A549 (cell line): Measurements from ENCODE around the gene PRTFDC1. TPM values are rescaled to one million over a fixed set of nuclear protein-coding genes. Genes with fewer than 3 reads are reported as not detected.
"Not testable (repeated sequence)": the region's sequence is repeated elsewhere in the genome, so short reads cannot be mapped to it uniquely, and the experiment has no call there.

Source experiments
- ATAC-seq, 2 experiments: fragments of 200-7000 bp in 1 of 2; fragments of >200 bp in 1 of 2; cut with Nextera tagmentation in 1 of 2; cut with Tn5 transposase in 1 of 2; 3 replicates each; pipeline versions ENCODE4 v1.8.0 to v1.9.1; 2018 to 2020; ENCODE audit warnings: mild to moderate bottlenecking in 1 of 2, moderate library complexity in 1 of 2
- CTCF ChIA-PET: fragments of 300-600 bp; sonication (Branson Sonifier 250); formaldehyde crosslinking; extraction: SDS; loops from one replicate; lab custom pipeline; 2021; ENCODE audit warnings: antibody characterized with exemption, inconsistent platforms; lab: Yijun Ruan, JAX
- POLR2A ChIA-PET: fragments of 350-600 bp; formaldehyde crosslinking; extraction: SDS; loops from one replicate; lab custom pipeline; 2021; ENCODE audit warnings: antibody characterized with exemption, inconsistent platforms; lab: Yijun Ruan, JAX
- DNase-seq, 2 experiments: peaks; one replicate each; pipeline versions ENCODE4 v3.0.0 to v3.0.0-alpha.2; 2011 to 2016; ENCODE audit warnings: low read depth in 1 of 2, low spot score in 1 of 2
- FAIRE-seq: peaks from 2 replicates; lab custom pipeline; 2011; peaks lifted over from hg19 to GRCh38; lab: Jason Lieb, UNC
- H3K27ac ChIP-seq, 2 experiments: fragments of >200 bp; sonication (Bioruptor Twin); formaldehyde crosslinking; 3 replicates each; pipeline ENCODE4 v1.5.1; 2016 to 2017
- H3K4me1 ChIP-seq: fragments of >200 bp; sonication (Bioruptor Twin); formaldehyde crosslinking; 3 replicates; pipeline ENCODE4 v1.6.1; 2016
- H3K4me2 ChIP-seq: fragments of >200 bp; sonication (Bioruptor Twin); formaldehyde crosslinking; 3 replicates; pipeline ENCODE4 v1.6.1; 2016
- H3K4me3 ChIP-seq: fragments of >200 bp; sonication (Bioruptor Twin); formaldehyde crosslinking; 3 replicates; pipeline ENCODE4 v1.5.1; 2016
- H3K9me3 ChIP-seq: fragments of >200 bp; sonication (Bioruptor Twin); formaldehyde crosslinking; 3 replicates; pipeline ENCODE4 v1.6.1; 2016
- CBX2 ChIP-seq: fragments of 200-600 bp; sonication (generic); IDR thresholded peaks from 2 replicates; pipeline ENCODE4 v1.6.1; 2016; ENCODE audit warnings: low read depth, mild to moderate bottlenecking, borderline replicate concordance
- CEBPB ChIP-seq, 2 experiments: fragments of >200 bp in 1 of 2; sonication (Bioruptor Twin) in 1 of 2; formaldehyde crosslinking in 1 of 2; IDR thresholded peaks; 2 replicates each; pipeline ENCODE4 v1.6.1; 2012 to 2016
- CHD2 ChIP-seq: fragments of 150-350 bp; IDR thresholded peaks from 2 replicates; pipeline ENCODE4 v1.6.1; 2014; ENCODE audit warnings: low read length; ENCODE audit not compliant: partially characterized antibody
- EHF ChIP-seq: fragments of 250-450 bp; sonication (Bioruptor Pico); IDR thresholded peaks from 2 replicates; pipeline ENCODE4 v1.5.0; 2020; ENCODE audit warnings: mild to moderate bottlenecking
- EHMT2 ChIP-seq: fragments of 200-600 bp; sonication (generic); IDR thresholded peaks from 2 replicates; pipeline ENCODE4 v1.6.1; 2016; ENCODE audit warnings: antibody characterized with exemption, low read depth, mild to moderate bottlenecking, moderate library complexity
- FOSB ChIP-seq: fragments of 250-450 bp; sonication (Bioruptor Pico); IDR thresholded peaks from 2 replicates; pipeline ENCODE4 v1.5.0; 2020; ENCODE audit warnings: mild to moderate bottlenecking, moderate library complexity
- FOXS1 ChIP-seq: fragments of 250-450 bp; sonication (Bioruptor Pico); IDR thresholded peaks from 2 replicates; pipeline ENCODE4 v1.5.0; 2020; ENCODE audit warnings: mild to moderate bottlenecking, moderate library complexity
- GATA3 ChIP-seq: IDR thresholded peaks from 2 replicates; pipeline ENCODE4 v1.6.1; 2012; ENCODE audit warnings: borderline replicate concordance
- HDAC2 ChIP-seq: fragments of 200-600 bp; sonication (generic); IDR thresholded peaks from 2 replicates; pipeline ENCODE4 v1.6.1; 2016
- HEYL ChIP-seq: fragments of 250-450 bp; sonication (Bioruptor Pico); IDR thresholded peaks from 2 replicates; pipeline ENCODE4 v1.8.0; 2021; ENCODE audit warnings: mild to moderate bottlenecking, moderate library complexity
- HOXB13 ChIP-seq: fragments of 250-450 bp; sonication (Bioruptor Pico); IDR thresholded peaks from 2 replicates; pipeline ENCODE4 v1.5.0; 2020; ENCODE audit warnings: low read depth, mild to moderate bottlenecking, moderate library complexity
- JUNB ChIP-seq: fragments of >200 bp; sonication (Bioruptor Twin); formaldehyde crosslinking; IDR thresholded peaks from 2 replicates; pipeline ENCODE4 v1.6.1; 2016
- MAZ ChIP-seq: fragments of 150-350 bp; IDR thresholded peaks from 2 replicates; pipeline ENCODE4 v1.6.1; 2014; ENCODE audit warnings: antibody characterized with exemption, low read depth, low read length, borderline replicate concordance
- NPAS2 ChIP-seq: fragments of 250-450 bp; sonication (Bioruptor Pico); IDR thresholded peaks from 2 replicates; pipeline ENCODE4 v1.8.0; 2022; ENCODE audit warnings: mild to moderate bottlenecking, moderate library complexity, borderline replicate concordance
- RARB ChIP-seq: fragments of 250-450 bp; sonication (Bioruptor Pico); IDR thresholded peaks from 2 replicates; pipeline ENCODE4 v1.8.0; 2021; ENCODE audit warnings: mild to moderate bottlenecking, moderate library complexity
- RCOR1 ChIP-seq: fragments of 150-350 bp; IDR thresholded peaks from 2 replicates; pipeline ENCODE4 v1.6.1; 2014; ENCODE audit warnings: antibody characterized with exemption, low read length, low read depth
- RFX5 ChIP-seq: fragments of 450-650 bp; IDR thresholded peaks from 2 replicates; pipeline ENCODE4 v1.7.1; 2014; ENCODE audit warnings: antibody characterized with exemption, mild to moderate bottlenecking, moderate library complexity
- SMC3 ChIP-seq: fragments of >200 bp; sonication (Bioruptor Twin); formaldehyde crosslinking; IDR thresholded peaks from 3 replicates; pipeline ENCODE4 v1.6.1; 2018; ENCODE audit warnings: inconsistent platforms
- SREBF2 ChIP-seq: fragments of 450-650 bp; IDR thresholded peaks from 2 replicates; pipeline ENCODE4 v1.6.1; 2014; ENCODE audit warnings: mild to moderate bottlenecking, moderate library complexity
- ZC3H11A ChIP-seq: fragments of 450-650 bp; IDR thresholded peaks from 2 replicates; pipeline ENCODE4 v1.6.1; 2014; ENCODE audit warnings: antibody characterized with exemption, mild to moderate bottlenecking
- ZSCAN20 ChIP-seq: fragments of 250-450 bp; sonication (Bioruptor Pico); IDR thresholded peaks from 2 replicates; pipeline ENCODE4 v1.8.0; 2022; ENCODE audit warnings: mild to moderate bottlenecking, moderate library complexity
- WGBS: methylation state at CpG from one replicate; pipeline ENCODE4 v1.1.6; 2017; ENCODE audit errors: missing lambda C conversion rate; 5-methylcytosine and 5-hydroxymethylcytosine counted together
- polyA plus RNA-seq, 4 experiments: library from polyadenylated mRNA; depleted of rRNA in 3 of 4; stranded (reverse); fragments of >200 nt; fragmentation: RNase III in 1 of 4; extraction: RNeasy Plus Mini Kit Qiagen cat#74134 plus additional on column Dnase treatment in 1 of 4; gene quantifications; 2 replicates in 3 of 4; 3 replicates in 1 of 4; pipeline ENCODE4 v1.2.3, GENCODE V29; 2011 to 2017
- TF ChIP-seq, protein P1 (sequence below): fragments of 150-350 bp; IDR thresholded peaks from 2 replicates; pipeline ENCODE4 v1.6.1; 2014; ENCODE audit warnings: low read depth, mild to moderate bottlenecking, low read length
- TF ChIP-seq, protein P2 (sequence below): IDR thresholded peaks from 2 replicates; pipeline ENCODE4 v1.6.1; 2012; ENCODE audit warnings: low read depth, borderline replicate concordance
- TF ChIP-seq, protein P3 (sequence below): fragments of 200-600 bp; sonication (generic); IDR thresholded peaks from 2 replicates; pipeline ENCODE4 v1.6.1; 2016; ENCODE audit warnings: antibody characterized with exemption, mild to moderate bottlenecking, moderate library complexity

PRTFDC1 gene
- polyA plus RNA-seq, 2 of the 4 experiments (the other 2 are of a cell fraction), result 35.6 to 39.2 TPM

DNA sequence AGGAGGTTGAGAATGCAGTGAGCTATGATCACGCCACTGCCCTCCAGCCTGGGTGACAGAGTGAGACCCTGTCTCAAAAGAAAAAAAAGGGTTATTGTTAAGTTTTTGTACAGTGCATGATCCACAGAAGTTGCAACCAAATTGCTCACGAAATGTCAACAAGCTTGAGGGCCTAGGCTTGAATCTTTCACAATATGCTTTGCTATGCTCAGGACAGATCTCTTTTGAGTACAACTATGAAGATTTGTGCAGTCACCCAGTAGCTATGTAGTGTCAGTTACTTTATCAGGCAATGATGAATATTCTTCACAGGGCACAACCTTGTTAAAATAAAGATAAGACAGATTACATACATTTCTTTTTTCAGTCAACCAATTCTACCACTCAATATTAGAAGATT, 109.2 kb downstream of the PRTFDC1 start:
- POLR2A ChIA-PET, result no interaction called here
- Histone ChIP-seq H3K4me2 (no peak overlapping the region), H3K9me3 (no peaks in the 10 kb centered on the region), H3K4me3 (no peak overlapping the region), H3K4me1 (peaks cover 8% of the 10 kb centered on the region), H3K27ac (no peak overlapping the region)
- WGBS, result 45% methylated on average over 2 of the region's 2 CpGs
- ATAC-seq (no peak), FAIRE-seq (no peak), DNase-seq (no peak)
- CTCF ChIA-PET, result no interaction called here
- TF ChIP-seq HOXB13 (CRISPR knock-in tag), result no peak
- TF ChIP-seq RARB, result no peak
- TF ChIP-seq SREBF2, result no peak
- no peak for TF ChIP-seq ZC3H11A
- TF ChIP-seq GATA3, result no peak
- TF ChIP-seq RCOR1, result no peak
- TF ChIP-seq FOSB, result no peak
- TF ChIP-seq MAZ, result no peak
- TF ChIP-seq RFX5, result no peak
- no peak for TF ChIP-seq HDAC2
- TF ChIP-seq, all 56 proteins: peak for 0

- no peak overlapping the region for H3K27ac ChIP-seq
- POLR2A ChIA-PET, result no interaction called here
- H3K4me2 ChIP-seq, result no peak overlapping the region
- H3K4me1 ChIP-seq, result peaks cover 4% of the 10 kb centered on the region
- CTCF ChIA-PET, result interaction anchor here (1.2 kb wide), 1 partner anchor 225 kb away, joined by 4 read pairs; no protein-coding TSS in a partner anchor
- 93% methylated on average over 2 of the region's 2 CpGs for WGBS
- H3K9me3 ChIP-seq, result no peaks in the 10 kb centered on the region
- DNase-seq (no peak), ATAC-seq (no peak), FAIRE-seq (no peak)
- no peak overlapping the region for H3K4me3 ChIP-seq
- TF ChIP-seq CEBPB (IDR thresholded peaks at IDR 0.05) (no peak), CHD2 (no peak), EHF (CRISPR knock-in tag) (no peak), MAZ (no peak), EHMT2 (no peak)
- TF ChIP-seq, protein P1, sequence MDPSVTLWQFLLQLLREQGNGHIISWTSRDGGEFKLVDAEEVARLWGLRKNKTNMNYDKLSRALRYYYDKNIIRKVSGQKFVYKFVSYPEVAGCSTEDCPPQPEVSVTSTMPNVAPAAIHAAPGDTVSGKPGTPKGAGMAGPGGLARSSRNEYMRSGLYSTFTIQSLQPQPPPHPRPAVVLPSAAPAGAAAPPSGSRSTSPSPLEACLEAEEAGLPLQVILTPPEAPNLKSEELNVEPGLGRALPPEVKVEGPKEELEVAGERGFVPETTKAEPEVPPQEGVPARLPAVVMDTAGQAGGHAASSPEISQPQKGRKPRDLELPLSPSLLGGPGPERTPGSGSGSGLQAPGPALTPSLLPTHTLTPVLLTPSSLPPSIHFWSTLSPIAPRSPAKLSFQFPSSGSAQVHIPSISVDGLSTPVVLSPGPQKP, result no peak
- TF ChIP-seq, all 56 proteins: peak for 0
Observed at GRCh38 chr10:24842856-24843255, 109.5 kb downstream of the PRTFDC1 start.

- H3K4me3 ChIP-seq, result no peak overlapping the region
- H3K4me2 ChIP-seq, result no peak overlapping the region
- FAIRE-seq (no peak), ATAC-seq (no peak), DNase-seq (no peak)
- H3K4me1 ChIP-seq, result no peaks in the 10 kb centered on the region
- ChIA-PET CTCF (interaction anchor here (1.2 kb wide), 1 partner anchor 224 kb away, joined by 4 read pairs; no protein-coding TSS in a partner anchor), POLR2A (no interaction called here)
- H3K27ac ChIP-seq, result no peak overlapping the region
- TF ChIP-seq JUNB, result no peak
- TF ChIP-seq, protein P2, sequence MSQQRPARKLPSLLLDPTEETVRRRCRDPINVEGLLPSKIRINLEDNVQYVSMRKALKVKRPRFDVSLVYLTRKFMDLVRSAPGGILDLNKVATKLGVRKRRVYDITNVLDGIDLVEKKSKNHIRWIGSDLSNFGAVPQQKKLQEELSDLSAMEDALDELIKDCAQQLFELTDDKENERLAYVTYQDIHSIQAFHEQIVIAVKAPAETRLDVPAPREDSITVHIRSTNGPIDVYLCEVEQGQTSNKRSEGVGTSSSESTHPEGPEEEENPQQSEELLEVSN, result no peak
- no peak for TF ChIP-seq CEBPB (IDR thresholded peaks at IDR 0.05)
- TF ChIP-seq CBX2, result no peak
- no peak for TF ChIP-seq HEYL (CRISPR knock-in tag)
- WGBS, result 55% methylated on average over 2 of the region's 2 CpGs
- no peaks in the 10 kb centered on the region for H3K9me3 ChIP-seq
Observed at GRCh38 chr10:24841530-24841929, 110.9 kb downstream of the PRTFDC1 start.

DNA sequence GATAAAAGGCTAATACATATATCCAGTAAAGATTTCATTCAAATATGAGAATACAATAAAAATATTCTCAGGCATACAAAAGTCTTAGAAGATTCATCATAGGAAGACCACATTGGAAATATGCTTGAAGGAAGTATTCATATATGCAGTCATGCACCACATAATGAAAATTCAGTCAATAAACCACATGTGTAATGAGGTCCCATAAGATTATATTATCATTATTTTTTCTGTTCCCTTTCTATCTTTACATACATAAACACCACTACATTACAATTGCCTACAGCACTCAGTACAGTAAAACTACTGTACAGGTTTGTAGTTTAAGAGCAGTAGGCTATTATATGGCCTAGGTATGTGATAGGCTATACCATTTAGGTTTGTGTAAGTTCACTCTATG, 111.6 kb downstream of the PRTFDC1 start:
- POLR2A ChIA-PET, result no interaction called here
- Histone ChIP-seq H3K4me1 (no peaks in the 10 kb centered on the region), H3K4me2 (no peak overlapping the region), H3K4me3 (no peak overlapping the region), H3K27ac (no peak overlapping the region), H3K9me3 (no peaks in the 10 kb centered on the region)
- DNase-seq (no peak), ATAC-seq (no peak), FAIRE-seq (no peak)
- TF ChIP-seq ZSCAN20 (CRISPR knock-in tag), result no peak
- TF ChIP-seq, protein P3, sequence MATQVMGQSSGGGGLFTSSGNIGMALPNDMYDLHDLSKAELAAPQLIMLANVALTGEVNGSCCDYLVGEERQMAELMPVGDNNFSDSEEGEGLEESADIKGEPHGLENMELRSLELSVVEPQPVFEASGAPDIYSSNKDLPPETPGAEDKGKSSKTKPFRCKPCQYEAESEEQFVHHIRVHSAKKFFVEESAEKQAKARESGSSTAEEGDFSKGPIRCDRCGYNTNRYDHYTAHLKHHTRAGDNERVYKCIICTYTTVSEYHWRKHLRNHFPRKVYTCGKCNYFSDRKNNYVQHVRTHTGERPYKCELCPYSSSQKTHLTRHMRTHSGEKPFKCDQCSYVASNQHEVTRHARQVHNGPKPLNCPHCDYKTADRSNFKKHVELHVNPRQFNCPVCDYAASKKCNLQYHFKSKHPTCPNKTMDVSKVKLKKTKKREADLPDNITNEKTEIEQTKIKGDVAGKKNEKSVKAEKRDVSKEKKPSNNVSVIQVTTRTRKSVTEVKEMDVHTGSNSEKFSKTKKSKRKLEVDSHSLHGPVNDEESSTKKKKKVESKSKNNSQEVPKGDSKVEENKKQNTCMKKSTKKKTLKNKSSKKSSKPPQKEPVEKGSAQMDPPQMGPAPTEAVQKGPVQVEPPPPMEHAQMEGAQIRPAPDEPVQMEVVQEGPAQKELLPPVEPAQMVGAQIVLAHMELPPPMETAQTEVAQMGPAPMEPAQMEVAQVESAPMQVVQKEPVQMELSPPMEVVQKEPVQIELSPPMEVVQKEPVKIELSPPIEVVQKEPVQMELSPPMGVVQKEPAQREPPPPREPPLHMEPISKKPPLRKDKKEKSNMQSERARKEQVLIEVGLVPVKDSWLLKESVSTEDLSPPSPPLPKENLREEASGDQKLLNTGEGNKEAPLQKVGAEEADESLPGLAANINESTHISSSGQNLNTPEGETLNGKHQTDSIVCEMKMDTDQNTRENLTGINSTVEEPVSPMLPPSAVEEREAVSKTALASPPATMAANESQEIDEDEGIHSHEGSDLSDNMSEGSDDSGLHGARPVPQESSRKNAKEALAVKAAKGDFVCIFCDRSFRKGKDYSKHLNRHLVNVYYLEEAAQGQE, result no peak
- TF ChIP-seq NPAS2 (CRISPR knock-in tag), result no peak
- no peak for TF ChIP-seq SMC3
- no peak for TF ChIP-seq FOXS1
- no peak for TF ChIP-seq CEBPB (IDR thresholded peaks at IDR 0.05)
- CTCF ChIA-PET, result no interaction called here

GRCh38 chr10:24837781-24838180, 114.6 kb downstream of the PRTFDC1 start:
- H3K27ac ChIP-seq, H3K4me3 ChIP-seq, DNase-seq, H3K9me3 ChIP-seq, H3K4me2 ChIP-seq, FAIRE-seq, POLR2A ChIA-PET, H3K4me1 ChIP-seq, ATAC-seq: not testable (repeated sequence)
- CTCF ChIA-PET, result interaction anchor here (1.4 kb wide), 1 partner anchor 220 kb away, joined by 3 read pairs; no protein-coding TSS in a partner anchor
- 29% methylated on average over 2 of the region's 2 CpGs for WGBS
